SK-N-SH (cell line): ENCODE results near the gene TRAPPC3. TPM values are rescaled to one million over a fixed set of nuclear protein-coding genes. Genes with fewer than 3 reads are reported as not detected.

ENCODE experiments used
- CTCF ChIA-PET: fragments of 300-600, 350-600 bp; formaldehyde crosslinking; extraction: SDS; loops from one replicate; lab custom pipeline; 2021; lab: Yijun Ruan, JAX
- POLR2A ChIA-PET: fragments of 350-600 bp; sonication (Branson Sonifier 250); formaldehyde crosslinking; extraction: SDS; loops from one replicate; lab custom pipeline; 2020; ENCODE audit warnings: antibody characterized with exemption, inconsistent platforms; lab: Yijun Ruan, JAX
- DNase-seq: peaks from one replicate; pipeline ENCODE4 v3.0.0; 2012
- H2AFZ ChIP-seq: fragments of 200-600 bp; sonication (generic); 2 replicates; pipeline ENCODE4 v1.8.1; 2016; ENCODE audit warnings: antibody characterized with exemption, mild to moderate bottlenecking, low read depth
- H3F3A ChIP-seq: fragments of 200-600 bp; sonication (generic); replicated peaks from 2 replicates; pipeline ENCODE3; 2016; ENCODE audit warnings: antibody characterized with exemption, mild to moderate bottlenecking; ENCODE audit not compliant: insufficient read depth
- H3K27ac ChIP-seq, 2 experiments: fragments of 200-500 bp in 1 of 2; fragments of 200-600 bp in 1 of 2; sonication (Bioruptor generic) in 1 of 2; sonication (generic), shearing (Covaris generic) in 1 of 2; 2 replicates each; pipeline versions ENCODE4 v1.5.1 to v1.6.1; 2014 to 2016; ENCODE audit warnings: low read depth in 2 of 2, inconsistent platforms in 1 of 2, low read length in 1 of 2, mild to moderate bottlenecking in 1 of 2, mixed read lengths in 1 of 2
- H3K27me3 ChIP-seq: fragments of 200-600 bp; sonication (generic), shearing (Covaris generic); 2 replicates; pipeline ENCODE4 v1.6.1; 2016; ENCODE audit warnings: mixed run types; ENCODE audit not compliant: insufficient read depth
- H3K36me3 ChIP-seq, 2 experiments: fragments of 200-500 bp in 1 of 2; fragments of 200-600 bp in 1 of 2; sonication (Bioruptor generic) in 1 of 2; sonication (generic) in 1 of 2; replicated peaks in 1 of 2; 2 replicates each; pipeline versions ENCODE3 to v1.5.1; 2014 to 2016; ENCODE audit warnings: low read length in 1 of 2, mild to moderate bottlenecking in 1 of 2; ENCODE audit not compliant: insufficient read depth in 2 of 2, control insufficient read depth in 1 of 2
- H3K4me1 ChIP-seq, 2 experiments: fragments of 200-500 bp in 1 of 2; fragments of 200-600 bp in 1 of 2; sonication (Bioruptor generic) in 1 of 2; sonication (generic), shearing (Covaris generic) in 1 of 2; 2 replicates each; pipeline versions ENCODE4 v1.5.1 to v1.6.1; 2014 to 2016; ENCODE audit warnings: low read depth in 1 of 2, low read length in 1 of 2, mixed run types in 1 of 2; ENCODE audit not compliant: insufficient read depth in 2 of 2, control insufficient read depth in 1 of 2
- H3K4me2 ChIP-seq: fragments of 200-600 bp; sonication (generic), shearing (Covaris generic); 2 replicates; pipeline ENCODE4 v1.6.1; 2017; ENCODE audit warnings: mixed run types
- H3K4me3 ChIP-seq, 2 experiments: fragments of 200-500 bp in 1 of 2; fragments of 200-600 bp in 1 of 2; sonication (Bioruptor generic) in 1 of 2; sonication (generic), shearing (Covaris generic) in 1 of 2; 2 replicates each; pipeline versions ENCODE4 v1.5.1 to v1.8.1; 2014 to 2016; ENCODE audit warnings: low read depth in 2 of 2, inconsistent platforms in 1 of 2, low read length in 1 of 2, mild to moderate bottlenecking in 1 of 2, mixed read lengths in 1 of 2, moderate library complexity in 1 of 2
- H3K79me2 ChIP-seq: fragments of 200-600 bp; sonication (generic); 2 replicates; pipeline ENCODE4 v1.8.1; 2017; ENCODE audit warnings: mild to moderate bottlenecking; ENCODE audit not compliant: insufficient read depth
- H3K9ac ChIP-seq: fragments of 200-600 bp; sonication (generic); 2 replicates; pipeline ENCODE4 v1.6.1; 2017; ENCODE audit warnings: mixed run types
- H3K9me2 ChIP-seq: fragments of 200-600 bp; sonication (generic); 2 replicates; pipeline ENCODE4 v1.6.1; 2017; ENCODE audit warnings: mixed run types
- H3K9me3 ChIP-seq: fragments of 200-600 bp; sonication (generic); 2 replicates; pipeline ENCODE4 v1.6.1; 2017; ENCODE audit warnings: mixed run types, mild to moderate bottlenecking, moderate library complexity
- H4K20me1 ChIP-seq: fragments of 200-600 bp; sonication (generic); 2 replicates; pipeline ENCODE4 v1.6.1; 2017; ENCODE audit warnings: mild to moderate bottlenecking, mixed run types; ENCODE audit not compliant: insufficient read depth
- EZH2phosphoT487 ChIP-seq: fragments of 200-600 bp; sonication (generic); IDR thresholded peaks from 2 replicates; pipeline ENCODE4 v1.6.1; 2017; ENCODE audit warnings: low read depth, mixed run types, mild to moderate bottlenecking, antibody characterized with exemption, moderate library complexity, borderline replicate concordance
- GABPA ChIP-seq: IDR thresholded peaks from 2 replicates; pipeline ENCODE4 v1.4.0; 2012; ENCODE audit warnings: low read depth, mild to moderate bottlenecking
- JUND ChIP-seq: IDR thresholded peaks from 2 replicates; pipeline ENCODE4 v1.4.0; 2012
- MEF2A ChIP-seq: IDR thresholded peaks from 2 replicates; pipeline ENCODE4 v1.4.0; 2012; ENCODE audit warnings: low read depth, borderline replicate concordance
- NFIC ChIP-seq: IDR thresholded peaks from 2 replicates; pipeline ENCODE4 v1.4.0; 2012; ENCODE audit warnings: borderline replicate concordance
- NRF1 ChIP-seq: IDR thresholded peaks from 2 replicates; pipeline ENCODE4 v1.6.1; 2012; ENCODE audit warnings: low read depth, mild to moderate bottlenecking, low read length
- RAD21 ChIP-seq: IDR thresholded peaks from 2 replicates; pipeline ENCODE4 v1.6.1; 2012; ENCODE audit warnings: mild to moderate bottlenecking, low read length
- RXRA ChIP-seq: IDR thresholded peaks from 2 replicates; pipeline ENCODE4 v1.4.0; 2012; ENCODE audit warnings: low read depth, mild to moderate bottlenecking, borderline replicate concordance
- ZBTB33 ChIP-seq: IDR thresholded peaks from 2 replicates; pipeline ENCODE4 v1.4.0; 2012; ENCODE audit warnings: low read depth, borderline replicate concordance
- WGBS: methylation state at CpG from one replicate; pipeline ENCODE4 v1.1.6; 2017; ENCODE audit warnings: low lambda C conversion rate; 5-methylcytosine and 5-hydroxymethylcytosine counted together
- polyA plus RNA-seq, 3 experiments: library from polyadenylated mRNA; depleted of rRNA; stranded (reverse); fragments of >200 nt; gene quantifications; 2 replicates each; pipeline ENCODE4 v1.2.3, GENCODE V29; 2012
- TF ChIP-seq, protein P1 (sequence below): fragments of 150-350 bp; IDR thresholded peaks from 2 replicates; pipeline ENCODE4 v1.6.1; 2017; ENCODE audit warnings: antibody characterized with exemption, low read length, low read depth, borderline replicate concordance

Gene TRAPPC3
- polyA plus RNA-seq, 1 of the 3 experiments (the other 2 are of a cell fraction) = 149 TPM

DNA sequence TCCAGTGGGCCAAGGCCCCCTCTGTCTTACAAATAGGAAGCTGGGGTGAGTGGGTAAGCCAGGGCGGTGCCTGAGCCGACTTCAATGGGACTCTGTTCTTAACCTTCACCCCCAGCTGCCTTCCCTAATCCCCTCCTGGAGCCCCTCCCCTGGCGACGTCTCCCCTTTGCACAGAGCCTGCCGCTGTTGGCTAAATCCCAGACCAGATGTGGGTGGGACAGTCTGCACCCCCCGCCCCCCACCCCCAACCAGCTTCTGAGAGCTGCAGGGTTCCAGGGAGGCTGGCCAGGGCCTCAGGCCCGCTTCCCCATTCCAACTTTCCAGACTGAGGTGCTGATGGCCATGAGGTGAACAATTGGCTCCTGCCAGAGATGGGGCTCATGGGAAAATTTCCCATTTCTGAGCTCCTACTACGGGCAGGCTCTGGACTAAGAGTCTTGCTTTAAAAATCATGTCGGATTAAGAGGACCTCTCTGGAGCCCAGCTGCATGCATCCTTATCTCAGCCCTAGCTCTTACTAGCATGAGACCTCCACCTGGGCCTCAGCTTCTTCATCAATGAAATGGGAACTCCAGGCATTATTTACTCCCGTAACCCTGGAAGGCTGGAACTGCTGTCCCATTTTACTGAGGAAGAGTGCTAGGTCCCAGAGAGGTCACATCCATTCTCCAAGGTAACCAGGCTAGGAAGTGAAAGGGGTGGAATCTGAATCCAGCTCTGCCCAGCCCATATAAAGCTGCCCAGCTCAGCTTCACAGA is 30.7 kb downstream of the TRAPPC3 start (continued):
- TF ChIP-seq MEF2A (no peak), NFIC (no peak), EZH2phosphoT487 (no peak), JUND (no peak), RAD21 (no peak)
- TF ChIP-seq, protein P1, sequence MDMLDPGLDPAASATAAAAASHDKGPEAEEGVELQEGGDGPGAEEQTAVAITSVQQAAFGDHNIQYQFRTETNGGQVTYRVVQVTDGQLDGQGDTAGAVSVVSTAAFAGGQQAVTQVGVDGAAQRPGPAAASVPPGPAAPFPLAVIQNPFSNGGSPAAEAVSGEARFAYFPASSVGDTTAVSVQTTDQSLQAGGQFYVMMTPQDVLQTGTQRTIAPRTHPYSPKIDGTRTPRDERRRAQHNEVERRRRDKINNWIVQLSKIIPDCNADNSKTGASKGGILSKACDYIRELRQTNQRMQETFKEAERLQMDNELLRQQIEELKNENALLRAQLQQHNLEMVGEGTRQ = no peak

DNA sequence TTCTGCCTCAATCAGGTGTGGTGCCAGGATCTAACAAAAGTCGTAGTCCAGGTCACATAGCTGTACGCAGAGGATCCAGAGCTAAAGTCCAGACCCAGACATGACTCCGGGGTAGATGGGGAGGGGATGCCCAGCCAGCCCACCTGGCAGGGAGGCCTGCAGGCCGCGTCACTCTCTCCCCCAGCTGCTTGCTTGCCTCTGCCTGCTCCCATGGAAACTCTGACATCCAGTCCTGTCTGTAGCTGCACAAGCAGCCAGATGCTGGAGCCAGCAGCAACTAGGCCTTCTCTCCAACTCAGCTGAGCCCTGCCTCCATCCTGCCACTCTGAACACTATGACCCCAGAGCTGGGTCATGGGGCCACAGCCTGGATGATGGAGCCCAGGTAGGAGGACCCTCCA is 32.4 kb downstream of the TRAPPC3 start:
- Histone ChIP-seq H3K36me3 (no peaks in the 10 kb centered on the region), H4K20me1 (no peaks in the 10 kb centered on the region), H3K9ac (no peak overlapping the region), H3K4me2 (no peak overlapping the region), H3K4me1 (peaks cover 10 to 28% of the 10 kb centered on the region in 2 experiments; a peak in 2 of 4 replicates), H3K27me3 (no peaks in the 10 kb centered on the region), H3K4me3 (no peak overlapping the region), H3F3A (peaks cover 9% of the 10 kb centered on the region), H2AFZ (no peak overlapping the region), H3K79me2 (no peaks in the 10 kb centered on the region), H3K9me3 (no peaks in the 10 kb centered on the region), H3K27ac (peak overlapping the region in 1 of 2 experiments; percentile 58; a peak in 1 of 4 replicates), H3K9me2 (no peaks in the 10 kb centered on the region)
- WGBS = 90% methylated on average over 2 of the region's 5 CpGs
- ChIA-PET POLR2A (interaction anchor here (0.8 to 2.4 kb wide), 2 partner anchors 17 to 23 kb away, joined by 3 to 7 read pairs; no protein-coding TSS in a partner anchor), CTCF (interaction anchor here (1.2 to 32.6 kb wide), 6 partner anchors 13 to 72 kb away, joined by 4 to 700 read pairs (median 5); partner anchors contain the start of gene TRAPPC3)
- no peak for TF ChIP-seq RXRA
- no peak for TF ChIP-seq ZBTB33
- TF ChIP-seq EZH2phosphoT487 = no peak
- no peak for TF ChIP-seq NRF1
- TF ChIP-seq GABPA = no peak
- peak; percentile 56 for DNase-seq
